Right ventricle myocardium inferior (tissue), 1 donor: ENCODE measurements around the gene MYO3B. TPM values are rescaled to one million over a fixed set of nuclear protein-coding genes. Genes with fewer than 3 reads are reported as not detected.

ENCODE experiments used
- ATAC-seq: fragments of 200-7000 bp; cut with Tn5 transposase; one replicate; pipeline ENCODE4 v1.9.1; 2020; ENCODE audit warnings: mild to moderate bottlenecking, moderate library complexity
- DNase-seq: peaks from one replicate; pipeline ENCODE4 v3.0.0; 2021; ENCODE audit errors: missing footprints
- intact Hi-C: fragments of 100-400 bp; cut with DNase I; formaldehyde crosslinking; loops from one replicate; pipeline ENCODE4 v1.11.0; 2022
- total RNA-seq: library from RNA; stranded (reverse); fragmentation: NEBNext Ultra II Directional; extraction: Animal tissue kit (Norgen Biotek cat#: 25700); gene quantifications from one replicate; pipeline ENCODE4 v1.2.1, GENCODE V29; 2021
- donor health status: DM: no; HTN: yes; CAD: no; lungs with severe emphysema.

The MYO3B gene
- total RNA-seq, 1 donor from 2014 or later: not detected

DNA sequence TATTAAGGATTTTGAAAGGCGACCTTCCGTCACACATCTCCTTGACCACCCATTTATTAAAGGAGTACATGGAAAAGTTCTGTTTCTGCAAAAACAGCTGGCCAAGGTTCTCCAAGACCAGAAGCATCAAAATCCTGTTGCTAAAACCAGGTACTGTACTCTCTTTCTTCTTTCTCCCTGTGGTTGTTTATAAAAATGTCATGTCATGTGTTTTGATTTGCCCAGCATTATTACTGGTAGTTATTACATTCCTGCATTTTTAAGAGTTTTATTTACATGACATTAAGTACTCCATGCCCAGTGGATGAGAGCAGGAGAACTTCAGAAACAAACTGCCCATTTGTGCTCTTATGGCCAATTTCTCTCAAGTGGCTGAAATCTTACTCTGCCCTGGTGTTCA is 191.3 kb downstream of the MYO3B start:
- DNase-seq: no peak
- ATAC-seq: no peak
- intact Hi-C loops: no loop called here

DNA sequence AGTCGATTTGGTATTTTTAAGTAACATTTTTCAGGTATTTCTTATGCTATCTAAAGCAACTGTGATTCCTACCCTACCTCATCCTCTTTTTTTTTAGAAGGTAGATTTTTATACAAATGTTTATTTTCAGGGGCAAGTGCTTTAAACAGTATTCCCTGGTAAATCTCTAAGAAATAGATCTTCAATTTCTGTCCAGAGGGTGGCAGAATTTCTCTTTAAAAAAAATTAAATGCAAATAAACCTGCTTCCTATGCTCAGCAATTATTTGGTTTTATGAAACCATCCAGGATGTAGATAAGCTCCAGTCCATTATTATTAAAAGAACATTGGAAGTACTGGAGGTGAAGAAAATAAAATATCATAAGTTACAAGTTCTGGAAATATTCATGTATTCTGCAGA is 191.9 kb downstream of the MYO3B start:
- ATAC-seq (no peak), DNase-seq (no peak)
- intact Hi-C loops: loop anchor here (5.0 kb wide), 1 partner anchor 442 kb away; no protein-coding TSS in a partner anchor

DNA sequence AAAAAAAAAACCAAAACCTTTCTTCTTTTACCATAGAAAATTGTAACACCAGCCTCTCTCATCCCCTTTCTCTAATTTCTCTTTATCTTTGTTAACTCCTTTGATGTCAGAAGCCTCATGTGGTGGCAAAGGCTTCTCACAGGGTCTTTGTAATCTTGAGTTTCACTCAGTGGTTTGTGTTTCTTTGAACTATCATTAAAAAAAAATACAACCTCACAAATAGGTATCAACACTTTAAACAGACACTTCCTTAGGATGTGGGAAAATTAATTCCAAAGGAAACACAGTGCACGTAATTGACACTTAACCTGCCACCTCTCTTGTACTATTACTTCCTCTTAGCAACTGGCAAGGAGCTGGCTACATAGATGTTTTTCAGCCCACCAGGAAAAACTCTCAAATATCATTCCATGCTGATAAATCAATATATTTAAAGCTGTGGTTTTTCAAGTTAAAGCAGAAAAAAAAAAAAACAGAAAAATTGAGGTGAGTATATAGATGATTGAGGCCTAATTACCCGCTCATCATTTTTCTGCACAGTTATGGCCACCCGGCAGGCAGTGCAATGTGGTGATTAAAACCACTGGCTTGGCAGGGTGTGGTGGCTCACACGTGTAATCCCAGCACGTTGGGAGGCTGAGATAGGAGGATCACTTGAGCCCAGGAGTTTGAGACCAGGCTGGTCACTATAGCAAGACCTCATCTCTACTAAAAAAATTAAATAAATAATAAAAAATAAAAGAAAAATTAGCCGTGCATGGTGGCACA is 193.5 kb downstream of the MYO3B start:
- ATAC-seq (no peak), DNase-seq (no peak)
- intact Hi-C loops: loop anchor here (5.0 kb wide), 1 partner anchor 441 kb away; no protein-coding TSS in a partner anchor

DNA sequence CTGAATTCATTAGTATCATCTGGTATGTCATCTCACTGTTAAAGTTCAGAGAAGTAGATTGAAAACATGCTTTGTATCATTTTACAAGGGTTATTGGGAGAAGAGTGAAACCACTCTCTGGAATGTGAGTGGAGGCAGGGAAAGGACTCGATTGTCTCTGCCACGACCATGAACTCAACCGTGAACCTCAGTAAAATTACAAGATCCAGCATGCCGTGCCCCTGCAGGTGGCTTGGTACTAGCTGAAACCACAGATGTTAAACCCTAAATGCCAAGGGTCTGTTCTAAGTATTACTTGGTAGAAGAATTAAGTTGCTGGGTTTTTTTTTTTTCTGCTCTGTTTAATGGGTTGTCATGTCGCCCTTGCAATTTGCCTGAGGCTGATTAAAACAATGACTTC is 197.2 kb downstream of the MYO3B start:
- ATAC-seq (no peak), DNase-seq (no peak)
- intact Hi-C loops: no loop called here

DNA sequence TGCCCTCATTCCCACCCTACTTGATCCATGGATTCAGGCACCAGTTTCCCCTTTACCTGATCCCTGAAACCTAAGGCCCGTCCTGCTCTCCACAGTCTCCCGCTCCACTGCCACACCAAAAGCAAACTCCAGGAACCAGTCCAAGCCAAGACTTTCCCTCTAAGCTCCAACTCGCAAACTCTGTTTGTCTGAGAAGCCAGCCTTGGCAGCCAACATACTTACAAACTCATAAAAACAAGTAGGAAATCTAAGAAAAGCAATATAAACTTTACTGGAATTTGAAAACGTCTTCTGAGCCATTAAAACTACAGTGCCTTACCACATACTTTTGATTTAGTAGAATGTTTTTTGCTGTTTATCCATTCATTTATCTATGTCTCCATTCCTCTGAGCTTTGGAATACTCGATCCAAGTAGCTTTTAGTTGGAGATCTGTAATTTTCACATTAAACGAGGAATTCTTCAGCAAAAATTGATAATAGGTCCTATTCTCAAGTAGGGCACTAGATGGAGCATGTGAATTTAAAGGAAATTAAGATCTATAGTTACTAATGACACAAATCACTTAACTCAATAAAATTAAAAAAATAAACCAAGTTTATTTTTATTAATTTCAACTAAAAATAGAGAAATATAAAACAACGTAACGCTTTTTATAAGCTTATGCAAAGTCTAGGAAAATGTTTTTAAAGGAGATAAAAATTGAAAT is 199.7 kb downstream of the MYO3B start:
- DNase-seq (no peak), ATAC-seq (no peak)
- intact Hi-C loops: no loop called here

DNA sequence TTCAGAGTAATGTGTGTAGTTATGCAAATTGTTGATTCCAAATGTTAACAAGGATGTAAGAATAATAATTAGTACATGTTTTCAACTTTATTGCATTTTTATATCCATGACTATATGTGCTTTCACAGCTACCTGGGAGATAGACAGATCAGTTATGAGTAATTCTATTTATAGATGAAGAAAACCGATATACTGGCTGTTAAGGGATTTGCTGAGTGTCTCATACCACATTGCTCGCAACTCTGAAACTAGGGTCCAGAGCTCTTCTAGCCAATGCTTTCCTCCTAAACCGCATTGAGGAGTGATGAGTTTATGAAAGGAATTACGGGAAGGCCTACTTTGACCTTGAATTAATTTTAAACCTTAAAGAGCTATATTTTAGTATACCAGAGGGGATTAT is 202.3 kb downstream of the MYO3B start:
- intact Hi-C loops: no loop called here
- DNase-seq (no peak), ATAC-seq (no peak)

DNA sequence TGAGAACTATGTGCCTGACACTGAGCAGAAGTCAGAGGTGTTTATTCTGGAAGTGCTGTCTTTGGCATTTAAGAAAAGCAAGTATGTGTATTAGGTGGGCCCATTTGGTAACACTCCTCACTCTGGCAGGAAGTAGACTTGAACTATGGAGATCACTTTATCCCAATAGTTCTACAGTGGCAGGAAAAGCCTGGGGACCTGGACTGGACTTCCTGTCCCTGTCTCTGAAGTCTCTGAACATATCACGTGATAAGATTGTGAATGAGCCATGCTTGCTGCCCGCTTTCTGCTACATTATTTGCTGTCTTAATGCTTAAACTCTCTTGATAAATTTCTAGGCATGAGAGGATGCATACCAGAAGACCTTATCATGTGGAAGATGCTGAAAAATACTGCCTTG is 203.7 kb downstream of the MYO3B start:
- no peak for DNase-seq
- no peak for ATAC-seq
- intact Hi-C loops: no loop called here

DNA sequence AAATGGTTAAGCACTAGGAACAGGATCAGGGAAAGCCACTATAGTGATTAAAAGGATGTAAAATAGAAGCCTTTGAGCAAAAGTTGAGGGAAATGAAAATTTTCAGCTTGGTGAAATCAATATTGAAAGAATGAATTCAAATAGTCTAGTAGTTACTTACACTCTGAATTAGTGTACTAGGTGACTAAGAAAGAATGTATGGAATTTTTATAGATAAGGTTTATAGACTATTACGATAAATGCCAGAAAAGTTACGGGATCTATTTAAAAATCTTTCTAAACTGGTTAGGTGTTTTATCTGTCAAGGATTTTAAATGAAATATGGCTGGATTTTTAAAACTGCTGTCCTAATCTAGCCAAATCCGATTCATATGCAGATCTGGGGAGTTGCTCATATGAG is 208.6 kb downstream of the MYO3B start:
- DNase-seq (no peak), ATAC-seq (no peak)
- intact Hi-C loops: no loop called here

DNA sequence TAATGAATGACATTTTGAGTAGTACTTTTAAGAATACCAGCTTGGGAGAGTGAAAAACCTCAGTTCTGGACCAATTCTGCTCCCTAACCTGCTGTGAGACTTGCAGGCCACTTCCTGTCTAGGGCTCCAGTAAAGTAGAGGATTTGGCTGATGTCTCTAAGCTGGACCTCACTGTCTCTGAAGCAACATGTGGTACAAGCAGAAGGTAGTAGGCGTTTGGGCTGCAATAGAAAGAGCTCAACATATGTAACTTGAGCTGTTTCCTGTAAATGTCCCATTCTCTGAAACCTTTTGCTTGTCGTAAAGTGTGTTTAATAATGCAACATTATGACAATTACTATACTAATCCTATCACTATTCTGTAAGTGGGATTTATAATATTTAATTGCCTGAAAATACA is 213.1 kb downstream of the MYO3B start:
- DNase-seq (no peak), ATAC-seq (no peak)

DNA sequence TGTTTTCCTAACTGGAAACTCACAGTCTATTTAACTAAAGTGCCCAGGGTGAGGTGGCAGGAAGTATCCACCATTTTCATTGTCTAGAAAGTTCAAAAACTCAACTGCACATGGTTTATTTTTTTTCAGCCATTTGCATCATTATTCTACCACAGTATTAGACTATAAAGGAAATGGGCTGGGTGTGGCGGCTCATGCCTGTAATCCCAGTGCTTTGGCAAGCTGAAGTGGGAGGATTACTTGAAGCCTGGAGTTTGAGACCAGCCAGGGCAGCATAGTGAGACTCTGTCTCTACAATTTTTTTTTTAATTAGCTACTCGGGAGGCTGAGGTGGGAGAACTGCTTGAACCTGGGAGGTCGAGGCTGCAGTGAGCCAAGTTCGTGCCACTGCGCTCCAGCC is 213.8 kb downstream of the MYO3B start:
- ATAC-seq (no peak), DNase-seq (no peak)
- intact Hi-C loops: no loop called here

More for the DNA sequence above, 213.1 kb downstream of the MYO3B start:
- intact Hi-C loops: no loop called here

DNA sequence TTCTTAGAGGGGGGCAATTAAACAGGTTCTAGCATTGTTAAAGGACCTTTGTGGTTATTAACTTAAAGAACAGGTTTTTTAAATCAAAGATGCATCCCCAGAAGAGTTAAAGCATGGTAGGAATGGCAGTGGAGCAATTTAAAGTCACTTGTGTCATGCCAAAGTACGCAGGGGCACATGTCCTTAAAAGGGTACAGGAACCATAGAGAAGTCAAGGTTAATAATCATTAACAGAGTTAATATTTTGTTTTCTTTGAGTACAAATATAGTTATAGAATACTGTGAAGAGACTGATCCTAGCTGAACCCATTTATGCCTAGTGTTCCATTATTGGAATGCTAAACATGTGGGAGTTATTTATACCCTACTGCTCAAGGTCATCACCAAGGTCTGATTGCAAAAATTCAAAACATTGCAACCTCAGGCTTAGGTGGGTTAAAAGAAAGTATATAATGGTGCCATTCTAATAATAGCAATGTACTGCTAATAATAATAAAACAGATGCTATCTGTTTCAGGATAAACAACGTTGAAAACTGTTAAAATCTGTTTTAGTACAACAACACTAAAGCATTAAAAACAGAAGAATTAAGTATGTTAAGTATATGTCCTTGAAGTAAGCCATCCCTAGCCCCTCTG is 216.0 kb downstream of the MYO3B start:
- intact Hi-C loops: no loop called here
- DNase-seq: no peak
- ATAC-seq: no peak

DNA sequence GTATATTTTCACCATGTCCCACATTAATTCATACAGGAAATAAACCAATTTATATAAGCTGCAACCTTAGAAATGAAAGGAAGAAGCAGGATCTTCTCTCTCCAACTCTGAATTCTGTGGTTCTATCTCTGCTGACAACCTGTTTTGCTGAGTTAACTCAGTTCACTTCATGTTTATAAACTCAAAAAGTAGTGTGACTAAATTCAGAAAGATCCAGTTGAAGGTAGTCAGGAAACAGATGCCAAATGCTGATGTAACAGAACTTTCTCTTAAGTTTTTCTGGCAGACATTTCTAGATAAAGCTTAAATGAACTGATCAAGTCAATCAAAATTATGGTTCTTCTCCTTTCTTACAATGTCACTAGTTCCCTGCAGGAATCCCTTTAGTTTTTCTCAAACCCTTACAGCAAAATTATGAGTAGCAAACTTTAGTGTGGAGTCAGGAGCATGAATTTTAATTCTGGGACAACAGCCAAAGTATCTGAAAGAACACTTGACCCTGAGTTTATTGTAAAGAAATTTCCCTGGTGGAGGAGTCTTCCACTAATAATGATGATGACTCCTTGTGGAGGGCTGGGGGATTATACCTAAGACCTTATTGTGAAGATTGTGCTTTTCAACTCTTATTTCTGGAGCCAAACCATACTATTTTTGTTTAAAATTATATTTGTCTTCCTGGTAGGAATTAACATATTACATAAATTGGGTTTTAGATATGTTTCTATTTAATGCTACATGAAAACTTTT is 216.9 kb downstream of the MYO3B start:
- DNase-seq: no peak
- ATAC-seq: no peak
- intact Hi-C loops: no loop called here

DNA sequence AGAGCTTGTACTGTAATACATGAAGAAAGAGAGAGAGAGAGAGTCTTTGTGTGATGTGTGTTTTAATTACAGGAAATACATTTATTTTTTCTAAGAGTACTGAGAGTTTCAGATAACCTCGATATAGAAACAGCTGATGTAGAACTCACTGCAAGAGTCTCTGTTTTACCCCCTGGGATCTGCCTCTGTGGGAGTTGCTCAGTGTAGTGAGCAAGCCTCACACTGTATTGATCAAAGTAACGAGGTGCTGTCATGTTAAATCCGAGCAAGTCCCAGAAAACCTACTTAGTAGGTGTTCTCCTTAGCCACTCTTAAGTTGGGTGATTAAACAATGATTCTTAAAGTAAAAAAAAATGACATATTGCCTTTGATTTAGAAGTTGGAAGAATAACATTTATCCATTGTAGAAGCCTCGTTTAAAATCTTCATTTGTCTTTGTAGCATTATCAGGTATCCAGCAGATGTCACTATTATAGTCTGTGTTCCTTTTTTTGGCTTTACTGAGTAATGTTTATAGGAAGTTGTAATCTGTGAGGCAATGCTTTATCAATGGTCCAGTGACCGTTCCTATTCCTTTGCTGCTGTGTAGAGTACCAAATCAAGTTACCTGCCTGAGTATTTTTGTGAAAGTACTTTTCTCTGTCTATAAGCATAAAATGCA is 219.0 kb downstream of the MYO3B start:
- intact Hi-C loops: no loop called here
- DNase-seq: no peak
- no peak for ATAC-seq

DNA sequence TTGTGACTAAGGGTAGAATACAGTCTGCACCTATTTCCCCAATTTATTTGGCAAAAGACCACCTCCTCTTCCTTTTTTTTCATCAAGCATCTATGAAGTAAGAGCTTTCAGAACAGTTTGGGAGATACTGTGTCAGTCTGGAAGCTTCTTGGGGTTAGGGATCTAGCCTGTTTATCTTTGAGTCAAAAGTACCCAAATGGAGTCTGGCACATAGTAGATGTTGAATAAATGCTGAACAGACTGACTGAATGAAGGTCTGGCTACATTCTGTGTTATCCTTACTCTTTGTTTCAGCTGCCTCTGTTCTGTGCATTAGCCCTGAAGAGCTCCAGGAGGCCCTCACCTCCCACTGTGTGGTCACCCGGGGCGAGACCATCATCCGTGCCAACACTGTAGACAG is 223.2 kb downstream of the MYO3B start:
- intact Hi-C loops: no loop called here
- DNase-seq: no peak
- ATAC-seq: no peak

DNA sequence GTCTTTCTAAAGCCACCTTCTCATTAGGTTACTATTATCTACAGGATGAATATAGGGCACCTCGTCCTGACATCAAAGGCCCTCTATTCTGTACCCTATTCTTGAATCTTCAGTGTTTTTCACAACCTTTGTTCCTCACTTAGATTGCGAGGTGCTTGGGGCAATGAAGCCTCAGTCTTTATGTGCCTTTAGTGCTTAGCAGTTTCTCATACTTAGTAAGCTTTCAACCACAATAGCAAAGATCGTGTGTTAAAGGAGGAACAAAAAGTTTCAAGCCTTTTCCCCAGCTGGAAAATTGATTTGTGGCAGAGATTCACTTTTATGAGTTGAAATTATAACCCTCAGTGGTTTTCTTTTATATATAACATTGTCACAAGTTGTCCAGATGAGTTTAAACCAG is 226.9 kb downstream of the MYO3B start:
- intact Hi-C loops: no loop called here
- DNase-seq (no peak), ATAC-seq (no peak)

DNA sequence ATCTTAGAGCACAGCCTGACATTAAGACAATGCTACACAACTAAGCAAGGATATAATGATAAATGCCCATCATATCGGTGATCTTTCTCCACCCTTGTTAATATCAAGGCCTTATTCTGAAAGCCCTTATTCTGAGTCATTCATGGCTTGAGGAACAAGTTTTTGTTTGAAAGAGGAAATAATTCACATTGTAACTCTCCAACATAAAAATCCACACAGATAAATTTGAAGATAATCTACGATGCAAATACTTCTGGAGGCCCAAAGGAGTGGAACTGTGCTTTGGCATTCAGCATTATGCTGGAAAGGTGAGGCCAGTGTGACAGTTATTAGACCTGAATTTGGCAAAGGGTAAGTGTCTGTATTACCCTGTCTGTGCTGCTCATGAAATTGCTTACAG is 227.4 kb downstream of the MYO3B start:
- DNase-seq (no peak), ATAC-seq (no peak)
- intact Hi-C loops: no loop called here

DNA sequence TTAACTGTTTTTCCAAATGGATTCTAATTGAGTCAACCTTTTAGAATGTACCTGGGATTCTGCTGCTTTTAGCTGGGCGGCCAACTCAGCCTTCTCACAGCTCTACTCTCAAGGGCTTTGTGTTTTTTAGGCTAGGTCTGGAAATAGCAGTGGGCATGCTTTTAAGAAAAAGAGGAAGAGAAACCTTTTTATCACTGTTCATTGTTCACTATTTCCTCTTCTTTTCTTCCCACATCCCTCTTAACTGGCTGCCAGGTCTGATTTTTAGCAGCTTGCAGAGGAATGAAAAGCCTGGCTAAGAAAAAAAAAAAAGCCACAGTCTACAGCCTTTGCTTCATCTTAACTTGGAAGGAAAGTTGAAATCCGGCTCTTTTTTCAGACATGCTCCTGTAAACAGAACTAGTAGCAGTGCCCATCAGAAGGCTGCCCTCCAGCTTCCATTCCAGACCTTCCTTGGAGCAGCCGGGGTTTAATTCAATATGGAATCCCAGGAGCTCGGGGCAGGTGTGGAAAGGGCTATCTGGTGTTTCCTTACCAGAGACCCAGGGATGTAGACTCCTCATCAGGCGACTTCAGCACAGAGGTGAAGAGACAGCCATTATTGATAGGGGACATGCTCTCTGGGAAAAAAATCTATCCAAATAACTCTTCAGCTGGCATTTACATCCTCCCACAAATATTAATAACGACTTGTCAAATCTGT is 230.7 kb downstream of the MYO3B start:
- intact Hi-C loops: loop anchor here (2.0 kb wide), 1 partner anchor 404 kb away; no protein-coding TSS in a partner anchor
- ATAC-seq: no peak
- DNase-seq: no peak

DNA sequence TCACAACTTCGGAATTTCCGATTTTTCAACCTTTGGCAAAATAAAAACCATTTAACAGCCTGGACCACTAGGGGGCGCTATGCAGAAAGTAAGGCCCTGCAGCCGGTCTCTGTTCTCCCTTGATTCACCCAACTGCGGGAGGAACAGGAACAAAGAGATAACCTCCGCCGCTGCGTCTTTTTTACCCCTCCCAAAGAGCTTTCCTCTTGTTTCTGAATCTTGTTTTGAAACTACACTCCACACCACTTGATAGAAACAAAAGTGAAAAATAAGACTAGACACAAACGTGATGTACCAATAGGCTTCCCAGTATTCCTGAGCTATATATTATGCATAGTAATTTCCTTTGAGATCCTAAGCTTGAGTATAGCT is 231.2 kb downstream of the MYO3B start:
- ATAC-seq: no peak
- intact Hi-C loops: loop anchor here (2.0 kb wide), 1 partner anchor 404 kb away; no protein-coding TSS in a partner anchor
- DNase-seq: no peak
